Neutrophil (primary cell): ENCODE results near the gene NAALADL2.

Experiments
- H3K27ac ChIP-seq: fragments of 200-600 bp; sonication (generic); 2 replicates; pipeline ENCODE4 v1.5.1; 2016; ENCODE audit warnings: mild to moderate bottlenecking, moderate library complexity
- H3K27me3 ChIP-seq: fragments of 200-600 bp; sonication (generic); 2 replicates; pipeline ENCODE4 v1.6.0; 2016; ENCODE audit warnings: mild to moderate bottlenecking
- H3K36me3 ChIP-seq: fragments of 200-600 bp; sonication (generic); 2 replicates; pipeline ENCODE4 v1.5.1; 2017
- H3K4me1 ChIP-seq, 2 experiments: fragments of 200-600 bp in 1 of 2; sonication (generic) in 1 of 2; 1 replicate in 1 of 2; 2 replicates in 1 of 2; pipeline versions ENCODE4 v1.5.1 to v1.6.1; 2013 to 2016; ENCODE audit warnings: low read depth in 1 of 2, low read length in 1 of 2, mild to moderate bottlenecking in 1 of 2, moderate library complexity in 1 of 2; ENCODE audit not compliant: control insufficient read depth in 1 of 2, insufficient read depth in 1 of 2
- H3K4me3 ChIP-seq, 2 experiments: fragments of 200-600 bp in 1 of 2; sonication (generic) in 1 of 2; 1 replicate in 1 of 2; 2 replicates in 1 of 2; pipeline ENCODE4 v1.5.1; 2013 to 2016; ENCODE audit warnings: low read depth in 1 of 2, low read length in 1 of 2, mild to moderate bottlenecking in 1 of 2, moderate library complexity in 1 of 2
- H3K9me3 ChIP-seq: fragments of 200-600 bp; sonication (generic); 2 replicates; pipeline ENCODE4 v1.5.1; 2016
- CTCF ChIP-seq: fragments of 200-600 bp; sonication (generic); IDR thresholded peaks from 2 replicates; pipeline ENCODE4 v1.5.1; 2016; ENCODE audit warnings: antibody characterized with exemption

NAALADL2 gene

GRCh38 chr3:175748087-175748730, 889.1 kb downstream of the NAALADL2 start:
- Histone ChIP-seq H3K4me3 (no peak overlapping the region), H3K27me3 (no peaks in the 10 kb centered on the region)

GRCh38 chr3:175749981-175750380, 890.8 kb downstream of the NAALADL2 start:
- Histone ChIP-seq H3K4me1 (no peaks in the 10 kb centered on the region), H3K9me3 (no peaks in the 10 kb centered on the region), H3K27ac (no peak overlapping the region), H3K4me3 (no peak overlapping the region), H3K36me3 (no peaks in the 10 kb centered on the region), H3K27me3 (no peaks in the 10 kb centered on the region)
- no peak for TF ChIP-seq CTCF

More at GRCh38 chr3:175748087-175748730, 889.1 kb downstream of the NAALADL2 start:
- Histone ChIP-seq H3K27ac (no peak overlapping the region), H3K9me3 (no peaks in the 10 kb centered on the region), H3K4me1 (no peaks in the 10 kb centered on the region), H3K36me3 (no peaks in the 10 kb centered on the region)
- no peak for TF ChIP-seq CTCF

- H3K9me3 ChIP-seq: no peaks in the 10 kb centered on the region
- no peaks in the 10 kb centered on the region for H3K27me3 ChIP-seq
- H3K36me3 ChIP-seq: no peaks in the 10 kb centered on the region
- no peaks in the 10 kb centered on the region for H3K4me1 ChIP-seq
- TF ChIP-seq CTCF: no peak
- H3K4me3 ChIP-seq: no peak overlapping the region
- no peak overlapping the region for H3K27ac ChIP-seq
These were observed 892.0 kb downstream of the NAALADL2 start for GRCh38 chr3:175751089-175751488.

- no peak overlapping the region for H3K27ac ChIP-seq
- no peaks in the 10 kb centered on the region for H3K27me3 ChIP-seq
- no peaks in the 10 kb centered on the region for H3K4me1 ChIP-seq
- H3K9me3 ChIP-seq: no peaks in the 10 kb centered on the region
- no peaks in the 10 kb centered on the region for H3K36me3 ChIP-seq
- TF ChIP-seq CTCF: no peak
- no peak overlapping the region for H3K4me3 ChIP-seq
These were observed 904.8 kb downstream of the NAALADL2 start for GRCh38 chr3:175763948-175764347.

GRCh38 chr3:175764722-175765121, 905.6 kb downstream of the NAALADL2 start:
- H3K9me3 ChIP-seq: no peaks in the 10 kb centered on the region
- no peaks in the 10 kb centered on the region for H3K27me3 ChIP-seq
- no peak for TF ChIP-seq CTCF
- H3K4me3 ChIP-seq: no peak overlapping the region
- no peaks in the 10 kb centered on the region for H3K4me1 ChIP-seq
- H3K27ac ChIP-seq: no peak overlapping the region
- no peaks in the 10 kb centered on the region for H3K36me3 ChIP-seq
